ENCODE results near the gene YBEY. TPM values are rescaled to one million over a fixed set of nuclear protein-coding genes. Genes with fewer than 3 reads are reported as not detected.

The YBEY gene
- polyA plus RNA-seq, 3 donors from 2014 or later, result 14.2 to 23.5 (median 22.1) TPM

GRCh38 chr21:46250146-46250725 lies 35.9 kb upstream of the YBEY start:
- H3K4me3 Mint-ChIP-seq, result no peak overlapping the region
- peaks cover 0 to 2% (median 0%) of the 10 kb centered on the region in 6 donors for H3K9me3 Mint-ChIP-seq

GRCh38 chr21:46252840-46253239 lies 33.3 kb upstream of the YBEY start:
- Mint-ChIP-seq H3K4me1 (peaks cover 50 to 51% of the 10 kb centered on the region in 2 donors), H3K27ac (peak overlapping the region; percentile 94 to 98 (median 95)), H3K36me3 (peaks cover 27 to 51% (median 34%) of the 10 kb centered on the region in 3 donors), H3K27me3 (ENCODE audit: low read depth in 3 of 3) (peaks cover 0 to 10% (median 0%) of the 10 kb centered on the region in 3 donors), H3K9me3 (peaks cover 0 to 2% (median 0%) of the 10 kb centered on the region in 6 donors), H3K4me3 (peak overlapping the region; percentile 21 to 56 (median 28))
- no peak for DNase-seq

More at GRCh38 chr21:46250146-46250725, 35.9 kb upstream of the YBEY start:
- Mint-ChIP-seq H3K27me3 (ENCODE audit: low read depth in 3 of 3) (peaks cover 0 to 10% (median 0%) of the 10 kb centered on the region in 3 donors), H3K27ac (peak overlapping the region; percentile 73 to 94 (median 82)), H3K4me1 (peaks cover 49 to 63% of the 10 kb centered on the region in 2 donors), H3K36me3 (peaks cover 36 to 55% (median 46%) of the 10 kb centered on the region in 3 donors)
- DNase-seq, result no peak

- Mint-ChIP-seq H3K27me3 (ENCODE audit: low read depth in 3 of 3) (peaks cover 0 to 10% (median 0%) of the 10 kb centered on the region in 3 donors), H3K36me3 (peaks cover 31 to 56% (median 34%) of the 10 kb centered on the region in 3 donors), H3K4me1 (peaks cover 50 to 51% of the 10 kb centered on the region in 2 donors), H3K27ac (peak overlapping the region; percentile 94 to 98 (median 95)), H3K4me3 (peak overlapping the region; percentile 28 to 84 (median 68)), H3K9me3 (peaks cover 0 to 2% (median 0%) of the 10 kb centered on the region in 6 donors)
- DNase-seq, result peak; percentile 59 to 68 (median 67)
Measured at GRCh38 chr21:46253610-46254124, 32.5 kb upstream of the YBEY start.

GRCh38 chr21:46254208-46254975 lies 31.8 kb upstream of the YBEY start:
- Mint-ChIP-seq H3K27ac (peak overlapping the region; percentile 94 to 98 (median 95)), H3K4me3 (peak overlapping the region in 4 of 5 donors; percentile 48 to 84 (median 71)), H3K9me3 (peaks cover 0 to 2% (median 0%) of the 10 kb centered on the region in 6 donors), H3K4me1 (peaks cover 49 to 50% of the 10 kb centered on the region in 2 donors), H3K36me3 (peaks cover 31 to 56% (median 37%) of the 10 kb centered on the region in 3 donors), H3K27me3 (ENCODE audit: low read depth in 3 of 3) (peaks cover 0 to 10% (median 0%) of the 10 kb centered on the region in 3 donors)
- no peak for DNase-seq

GRCh38 chr21:46255166-46255565 lies 31.0 kb upstream of the YBEY start:
- no peak for DNase-seq
- H3K36me3 Mint-ChIP-seq, result peaks cover 31 to 48% (median 31%) of the 10 kb centered on the region in 3 donors
- H3K27me3 Mint-ChIP-seq (ENCODE audit: low read depth in 3 of 3), result peaks cover 0 to 10% (median 0%) of the 10 kb centered on the region in 3 donors
- no peaks in the 10 kb centered on the region for H3K9me3 Mint-ChIP-seq
- no peak overlapping the region for H3K4me3 Mint-ChIP-seq
- H3K27ac Mint-ChIP-seq, result peak overlapping the region; percentile 79 to 98 (median 94)
- H3K4me1 Mint-ChIP-seq, result peaks cover 42 to 44% of the 10 kb centered on the region in 2 donors

GRCh38 chr21:46255758-46256337 lies 30.3 kb upstream of the YBEY start:
- DNase-seq, result no peak
- Mint-ChIP-seq H3K27me3 (ENCODE audit: low read depth in 3 of 3) (peaks cover 0 to 10% (median 0%) of the 10 kb centered on the region in 3 donors), H3K4me3 (no peak overlapping the region), H3K27ac (peak overlapping the region in 2 of 6 donors; percentile 94 to 95), H3K4me1 (peaks cover 36 to 37% of the 10 kb centered on the region in 2 donors), H3K36me3 (peaks cover 27 to 46% (median 28%) of the 10 kb centered on the region in 3 donors), H3K9me3 (no peaks in the 10 kb centered on the region)

- Mint-ChIP-seq H3K27ac (peak overlapping the region in 1 of 6 donors; percentile 12), H3K9me3 (no peaks in the 10 kb centered on the region), H3K36me3 (peaks cover 25 to 47% (median 29%) of the 10 kb centered on the region in 3 donors), H3K4me3 (no peak overlapping the region), H3K27me3 (ENCODE audit: low read depth in 3 of 3) (peaks cover 0 to 10% (median 0%) of the 10 kb centered on the region in 3 donors), H3K4me1 (peaks cover 29 to 34% of the 10 kb centered on the region in 2 donors)
- DNase-seq, result no peak
Measured at GRCh38 chr21:46256501-46256994, 29.6 kb upstream of the YBEY start.

GRCh38 chr21:46264046-46264689 lies 22.0 kb upstream of the YBEY start:
- H3K36me3 Mint-ChIP-seq, result peaks cover 9 to 30% (median 14%) of the 10 kb centered on the region in 3 donors
- no peaks in the 10 kb centered on the region for H3K4me1 Mint-ChIP-seq
- H3K27ac Mint-ChIP-seq, result no peak overlapping the region
- no peak overlapping the region for H3K4me3 Mint-ChIP-seq
- H3K27me3 Mint-ChIP-seq (ENCODE audit: low read depth in 3 of 3), result peaks cover 0 to 2% (median 0%) of the 10 kb centered on the region in 3 donors
- H3K9me3 Mint-ChIP-seq, result no peaks in the 10 kb centered on the region
- DNase-seq, result no peak

- Mint-ChIP-seq H3K27me3 (ENCODE audit: low read depth in 3 of 3) (peaks cover 0 to 2% (median 0%) of the 10 kb centered on the region in 3 donors), H3K36me3 (peaks cover 9 to 31% (median 14%) of the 10 kb centered on the region in 3 donors), H3K9me3 (no peaks in the 10 kb centered on the region), H3K4me3 (no peak overlapping the region), H3K27ac (no peak overlapping the region), H3K4me1 (no peaks in the 10 kb centered on the region)
- no peak for DNase-seq
Measured at GRCh38 chr21:46264690-46265144, 21.4 kb upstream of the YBEY start.

- DNase-seq, result no peak
- no peaks in the 10 kb centered on the region for H3K9me3 Mint-ChIP-seq
- H3K27me3 Mint-ChIP-seq (ENCODE audit: low read depth in 3 of 3), result peaks cover 0 to 2% (median 0%) of the 10 kb centered on the region in 3 donors
- H3K36me3 Mint-ChIP-seq, result peaks cover 13 to 34% (median 13%) of the 10 kb centered on the region in 3 donors
- H3K4me3 Mint-ChIP-seq, result no peak overlapping the region
- H3K4me1 Mint-ChIP-seq, result no peaks in the 10 kb centered on the region
- H3K27ac Mint-ChIP-seq, result peak overlapping the region in 1 of 6 donors; percentile 74
Measured at GRCh38 chr21:46265736-46266525, 20.2 kb upstream of the YBEY start.

- peak overlapping the region in 1 of 6 donors; percentile 30 for H3K27ac Mint-ChIP-seq
- peaks cover 11 to 32% (median 15%) of the 10 kb centered on the region in 3 donors for H3K36me3 Mint-ChIP-seq
- peaks cover 0 to 2% (median 0%) of the 10 kb centered on the region in 3 donors for H3K27me3 Mint-ChIP-seq (ENCODE audit: low read depth in 3 of 3)
- H3K9me3 Mint-ChIP-seq, result no peaks in the 10 kb centered on the region
- DNase-seq, result no peak
- no peak overlapping the region for H3K4me3 Mint-ChIP-seq
- no peaks in the 10 kb centered on the region for H3K4me1 Mint-ChIP-seq
Measured at GRCh38 chr21:46266946-46267345, 19.2 kb upstream of the YBEY start.

- Mint-ChIP-seq H3K9me3 (no peaks in the 10 kb centered on the region), H3K27me3 (ENCODE audit: low read depth in 3 of 3) (peaks cover 0 to 2% (median 0%) of the 10 kb centered on the region in 3 donors), H3K36me3 (peaks cover 20 to 37% (median 23%) of the 10 kb centered on the region in 3 donors), H3K4me3 (no peak overlapping the region), H3K4me1 (peaks cover 0 to under 1% of the 10 kb centered on the region in 2 donors), H3K27ac (peak overlapping the region in 1 of 6 donors; percentile 76)
- DNase-seq, result no peak
Measured at GRCh38 chr21:46268371-46268770, 17.8 kb upstream of the YBEY start.
